ENCODE measurements around the gene LCE5A.
"Not testable (repeated sequence)": the region's sequence is repeated elsewhere in the genome, so short reads cannot be mapped to it uniquely, and the experiment has no call there.

LCE5A gene

GRCh38 chr1:152515434-152515783, 4.8 kb downstream of the LCE5A start:
- DNase-seq (ENCODE audit: extremely low read depth in 1 of 2, low read depth in 1 of 2): no peak

GRCh38 chr1:152516082-152516481, 5.5 kb downstream of the LCE5A start:
- no peak for DNase-seq (ENCODE audit: extremely low read depth in 1 of 2, low read depth in 1 of 2)

- DNase-seq (ENCODE audit: extremely low read depth in 1 of 2, low read depth in 1 of 2): no peak
Observed at GRCh38 chr1:152517237-152517811, 6.7 kb downstream of the LCE5A start.

DNA sequence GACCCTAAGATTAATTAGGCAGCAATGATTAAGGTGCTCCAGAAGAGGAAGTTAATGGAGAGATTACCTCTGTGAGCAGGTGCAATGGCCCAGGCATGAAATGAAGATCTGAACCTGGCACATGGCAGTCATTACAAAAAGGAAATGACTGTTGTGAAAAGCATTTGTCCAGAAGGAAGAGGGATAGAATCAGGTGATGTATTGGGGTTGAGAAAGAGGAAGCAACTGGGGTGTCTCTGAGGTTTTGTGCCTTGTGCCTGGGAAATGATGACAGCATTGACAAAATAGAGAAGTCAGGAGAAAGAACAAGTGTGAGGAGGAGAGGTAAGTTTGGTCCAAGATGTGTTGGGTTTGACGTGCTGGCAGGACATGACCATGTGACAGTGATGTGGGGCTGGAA, 9.2 kb downstream of the LCE5A start:
- no peak for DNase-seq (ENCODE audit: extremely low read depth in 1 of 2, low read depth in 1 of 2)

- DNase-seq (ENCODE audit: extremely low read depth in 1 of 2, low read depth in 1 of 2): no peak
Observed at GRCh38 chr1:152520561-152521090, 10.0 kb downstream of the LCE5A start.

DNA sequence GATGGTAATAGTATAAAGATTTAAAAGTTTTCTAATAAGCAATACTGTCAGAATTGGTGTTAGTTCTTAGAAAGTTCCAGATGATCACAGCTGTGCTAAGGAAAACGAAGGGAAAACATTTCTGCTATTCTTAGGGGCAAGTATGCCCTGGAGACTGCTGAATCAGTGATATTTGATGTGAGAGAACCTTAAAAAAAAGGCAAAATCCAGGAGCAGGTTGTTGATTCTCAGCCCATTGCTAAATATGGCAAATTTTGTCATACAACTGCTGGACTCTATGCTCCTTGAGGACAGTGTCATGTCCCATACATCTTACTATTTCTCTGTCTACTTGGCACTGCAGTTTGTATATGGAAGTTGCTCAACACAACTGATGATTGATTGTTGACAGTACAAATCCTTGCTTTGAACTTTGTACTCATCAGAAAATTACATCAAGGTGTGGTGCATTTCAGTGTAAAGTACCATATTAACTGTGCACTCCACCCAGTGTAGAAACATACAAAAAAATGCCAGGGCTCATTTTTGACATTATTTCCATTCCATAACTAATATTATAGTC, 14.6 kb downstream of the LCE5A start:
- no peak for DNase-seq (ENCODE audit: extremely low read depth in 1 of 2, low read depth in 1 of 2)

- no peak for DNase-seq (ENCODE audit: extremely low read depth in 1 of 2, low read depth in 1 of 2)
Observed at GRCh38 chr1:152533327-152533938, 22.8 kb downstream of the LCE5A start.

GRCh38 chr1:152535774-152536173, 25.2 kb downstream of the LCE5A start:
- no peak for DNase-seq (ENCODE audit: extremely low read depth in 1 of 2, low read depth in 1 of 2)

- no peak for DNase-seq (ENCODE audit: extremely low read depth in 1 of 2, low read depth in 1 of 2)
Observed at GRCh38 chr1:152537496-152537895, 26.9 kb downstream of the LCE5A start.

GRCh38 chr1:152539901-152540300, 29.3 kb downstream of the LCE5A start:
- DNase-seq (ENCODE audit: extremely low read depth in 1 of 2, low read depth in 1 of 2): no peak

DNA sequence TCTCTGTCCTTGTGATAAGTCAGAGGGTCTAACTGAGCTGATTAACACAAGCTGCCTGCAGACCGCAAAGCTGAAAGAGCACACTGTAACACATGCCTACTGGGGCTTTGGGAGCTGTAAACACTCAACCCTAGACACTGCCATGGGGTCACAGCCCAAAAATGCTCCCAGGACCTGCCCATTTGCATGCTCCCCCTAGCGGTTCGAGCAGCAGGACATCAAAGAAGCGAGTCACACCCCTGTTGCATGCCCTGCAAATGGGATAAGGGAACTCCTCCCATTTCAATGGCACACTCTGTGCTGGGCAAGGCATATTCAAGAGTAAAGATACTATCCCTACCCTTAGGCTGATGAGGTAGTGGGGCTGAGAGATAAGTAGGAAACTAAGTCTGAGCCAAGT, 33.2 kb downstream of the LCE5A start:
- DNase-seq (ENCODE audit: extremely low read depth in 1 of 2, low read depth in 1 of 2): no peak

DNA sequence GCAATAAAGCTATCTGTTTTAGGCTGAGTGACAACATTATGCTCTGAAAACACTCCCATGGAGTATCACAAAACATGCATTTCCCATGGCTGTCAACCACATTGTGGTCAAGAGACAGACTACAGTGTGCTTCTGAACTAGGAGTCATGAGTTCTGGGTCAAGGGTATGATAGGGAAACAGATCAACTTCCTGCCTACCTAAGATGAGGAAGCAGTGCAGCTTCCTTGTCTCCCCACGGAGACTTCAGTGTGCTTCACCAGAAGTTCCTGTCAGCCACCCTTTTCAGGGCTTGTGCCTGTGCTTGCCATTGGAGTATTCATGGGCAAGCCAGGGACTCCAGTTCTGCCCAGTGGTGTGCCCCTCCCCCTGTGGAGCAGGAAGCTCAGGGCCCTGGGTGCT, 36.1 kb downstream of the LCE5A start:
- no peak for DNase-seq (ENCODE audit: extremely low read depth in 1 of 2, low read depth in 1 of 2)

GRCh38 chr1:152548358-152548757, 37.8 kb downstream of the LCE5A start:
- not testable (repeated sequence) for DNase-seq (ENCODE audit: extremely low read depth in 1 of 2, low read depth in 1 of 2)

Data from activated CD8-positive, alpha-beta memory T cell treated with anti-CD3 and anti-CD28 coated beads for 1 hour (primary cell).